HCT116 (cell line): Measurements from ENCODE around the gene PEX11A. TPM values are rescaled to one million over a fixed set of nuclear protein-coding genes. Genes with fewer than 3 reads are reported as not detected.
A peak's percentile ranks its signal among the peaks of the same experiment; 100 is the strongest.

Source experiments
- ATAC-seq: fragments of 200-7000 bp; cut with Tn5 transposase; 2 replicates; pipeline ENCODE4 v1.9.1; 2020; ENCODE audit warnings: mild to moderate bottlenecking, moderate library complexity
- BruUV-seq: library from RNA; stranded (reverse); fragments of 400-500 nt; replicated peaks from 2 replicates; lab custom pipeline; 2021; lab: Mats Ljungman, UMichigan
- CTCF ChIA-PET: fragments of 300-600 bp; sonication (Branson Sonifier 250); formaldehyde crosslinking; loops from one replicate; lab custom pipeline; 2021; ENCODE audit warnings: antibody characterized with exemption; lab: Charles Lee
- POLR2A ChIA-PET: fragments of 300-600, 350-600 bp; sonication (Branson Sonifier 250); formaldehyde crosslinking; loops from one replicate; lab custom pipeline; 2021; ENCODE audit warnings: antibody characterized with exemption; lab: Charles Lee
- RAD21 ChIA-PET, 2 experiments: fragments of 300-600 bp; sonication (Branson Sonifier 250); formaldehyde crosslinking; loops; one replicate each; lab custom pipeline; 2023; ENCODE audit warnings: low total read pairs in 2 of 2; ENCODE audit not compliant: uncharacterized antibody in 2 of 2, unreplicated experiment in 2 of 2, low non-redundant PET in 1 of 2; lab: Charles Lee
- DNase-seq: peaks from one replicate; pipeline ENCODE4 v3.0.0-alpha.2; 2010; ENCODE audit warnings: low read depth, low spot score
- H2AFZ ChIP-seq: fragments of 200-600 bp; shearing (Covaris generic), sonication (generic); 2 replicates; pipeline ENCODE4 v1.6.1; 2017; ENCODE audit warnings: low read depth, mixed run types, mixed read lengths, antibody characterized with exemption, low read length; ENCODE audit not compliant: poor library complexity, severe bottlenecking
- H3K27ac ChIP-seq: 2 replicates; pipeline ENCODE4 v1.5.1; 2012; ENCODE audit warnings: low read depth, low read length
- H3K27me3 ChIP-seq: fragments of 200-600 bp; sonication (generic); 2 replicates; pipeline ENCODE4 v1.6.1; 2016; ENCODE audit warnings: mixed run types, low read length, mixed read lengths; ENCODE audit not compliant: insufficient read depth
- H3K36me3 ChIP-seq, 2 experiments: fragments of 200-500 bp in 1 of 2; fragments of 200-600 bp in 1 of 2; sonication (Bioruptor generic) in 1 of 2; sonication (generic) in 1 of 2; 2 replicates each; pipeline versions ENCODE4 v1.5.1 to v1.6.1; 2014 to 2016; ENCODE audit warnings: low read length in 2 of 2, inconsistent platforms in 1 of 2, mixed read lengths in 1 of 2, mixed run types in 1 of 2; ENCODE audit not compliant: insufficient read depth in 2 of 2, control insufficient read depth in 1 of 2
- H3K4me1 ChIP-seq, 2 experiments: fragments of 200-600 bp in 1 of 2; sonication (generic) in 1 of 2; 2 replicates each; pipeline versions ENCODE4 v1.5.1 to v1.6.1; 2012 to 2017; ENCODE audit warnings: low read length in 2 of 2, inconsistent platforms in 1 of 2, mild to moderate bottlenecking in 1 of 2, mixed read lengths in 1 of 2, mixed run types in 1 of 2, moderate library complexity in 1 of 2; ENCODE audit not compliant: insufficient read depth in 2 of 2, control insufficient read depth in 1 of 2
- H3K4me2 ChIP-seq: fragments of 200-600 bp; sonication (generic); 2 replicates; pipeline ENCODE4 v1.6.1; 2017; ENCODE audit warnings: mixed run types, low read length, mixed read lengths
- H3K4me3 ChIP-seq, 2 experiments: fragments of 200-600 bp in 1 of 2; sonication (generic) in 1 of 2; replicated peaks in 1 of 2; 2 replicates each; pipeline ENCODE4 v1.5.1; 2011 to 2016; ENCODE audit warnings: low read length in 2 of 2, control low read depth in 1 of 2, low read depth in 1 of 2, mild to moderate bottlenecking in 1 of 2, mixed read lengths in 1 of 2, mixed run types in 1 of 2
- H3K79me2 ChIP-seq: fragments of 200-600 bp; sonication (generic); 2 replicates; pipeline ENCODE4 v1.6.1; 2017; ENCODE audit warnings: mild to moderate bottlenecking, mixed run types, low read length, moderate library complexity, mixed read lengths; ENCODE audit not compliant: insufficient read depth
- H3K9ac ChIP-seq: fragments of 200-600 bp; sonication (generic); 2 replicates; pipeline ENCODE4 v1.6.1; 2016; ENCODE audit warnings: low read length, mixed read lengths
- H3K9me2 ChIP-seq: fragments of 200-600 bp; sonication (generic), shearing (Covaris generic); 2 replicates; pipeline ENCODE4 v1.6.1; 2017; ENCODE audit warnings: mixed run types, mild to moderate bottlenecking, moderate library complexity; ENCODE audit not compliant: insufficient read depth
- H3K9me3 ChIP-seq, 2 experiments: fragments of 200-500 bp in 1 of 2; fragments of 200-600 bp in 1 of 2; sonication (Bioruptor generic) in 1 of 2; sonication (generic) in 1 of 2; 2 replicates each; pipeline ENCODE4 v1.6.1; 2014 to 2017; ENCODE audit warnings: low read length in 2 of 2, mixed read lengths in 2 of 2, inconsistent platforms in 1 of 2, low read depth in 1 of 2, mild to moderate bottlenecking in 1 of 2, mixed run types in 1 of 2, moderate library complexity in 1 of 2; ENCODE audit not compliant: control insufficient read depth in 1 of 2, insufficient read depth in 1 of 2
- H4K20me1 ChIP-seq: fragments of 200-600 bp; sonication (generic), shearing (Covaris generic); 2 replicates; pipeline ENCODE4 v1.6.1; 2017; ENCODE audit warnings: mixed run types, mild to moderate bottlenecking, moderate library complexity; ENCODE audit not compliant: insufficient read depth
- CBX3 ChIP-seq: IDR thresholded peaks from 2 replicates; pipeline ENCODE4 v1.6.1; 2012; ENCODE audit warnings: low read depth
- EZH2 ChIP-seq: fragments of 200-600 bp; sonication (generic); IDR thresholded peaks from 2 replicates; pipeline ENCODE4 v1.6.1; 2017; ENCODE audit warnings: antibody characterized with exemption, mixed run types
- EZH2phosphoT487 ChIP-seq: fragments of 200-600 bp; IDR thresholded peaks from 2 replicates; pipeline ENCODE4 v1.6.1; 2018; ENCODE audit warnings: antibody characterized with exemption, borderline replicate concordance
- JUND ChIP-seq: IDR thresholded peaks from 2 replicates; pipeline ENCODE4 v1.6.1; 2012
- MAX ChIP-seq: IDR thresholded peaks from 2 replicates; pipeline ENCODE4 v1.6.1; 2012
- RAD21 ChIP-seq: IDR thresholded peaks from 2 replicates; pipeline ENCODE4 v1.6.1; 2012; ENCODE audit warnings: low read depth, mild to moderate bottlenecking
- TCF7L2 ChIP-seq: IDR thresholded peaks from 2 replicates; pipeline ENCODE4 v1.7.0; 2011; ENCODE audit warnings: borderline replicate concordance, inconsistent platforms; ENCODE audit not compliant: insufficient read depth, insufficient read length; ENCODE audit errors: extremely low read depth
- YY1 ChIP-seq: IDR thresholded peaks from 2 replicates; pipeline ENCODE4 v1.6.1; 2011; ENCODE audit warnings: low read length, low read depth, moderate library complexity, mild to moderate bottlenecking; ENCODE audit not compliant: insufficient replicate concordance; ENCODE audit errors: extremely low read depth
- ZFX ChIP-seq: fragments of 450-650 bp; IDR thresholded peaks from 2 replicates; pipeline ENCODE4 v1.6.1; 2017
- intact Hi-C: fragments of 100-400 bp; cut with micrococcal nuclease; formaldehyde crosslinking; loops from 2 replicates; pipeline ENCODE4 v1.10.0; 2022
- total RNA-seq: library from RNA; stranded (reverse); gene quantifications from one replicate; pipeline ENCODE4 v1.2.1, GENCODE V29; 2021; ENCODE audit not compliant: unreplicated experiment
- TF ChIP-seq, protein P1 (sequence below), 3 experiments: fragments of 200-600 bp in 1 of 3; sonication (generic) in 1 of 3; IDR thresholded peaks in 2 of 3; conservative IDR thresholded peaks in 1 of 3; 2 replicates each; pipeline ENCODE4 v1.5.1; 2012 to 2017; ENCODE audit warnings: low read depth in 2 of 3, low read length in 2 of 3, antibody characterized with exemption in 1 of 3, borderline replicate concordance in 1 of 3, control low read depth in 1 of 3, mild to moderate bottlenecking in 1 of 3, mixed read lengths in 1 of 3, mixed run types in 1 of 3, moderate library complexity in 1 of 3; ENCODE audit not compliant: insufficient read depth in 1 of 3

PEX11A gene
- total RNA-seq, 1 experiment from 2014 or later: 7.1 TPM

DNA sequence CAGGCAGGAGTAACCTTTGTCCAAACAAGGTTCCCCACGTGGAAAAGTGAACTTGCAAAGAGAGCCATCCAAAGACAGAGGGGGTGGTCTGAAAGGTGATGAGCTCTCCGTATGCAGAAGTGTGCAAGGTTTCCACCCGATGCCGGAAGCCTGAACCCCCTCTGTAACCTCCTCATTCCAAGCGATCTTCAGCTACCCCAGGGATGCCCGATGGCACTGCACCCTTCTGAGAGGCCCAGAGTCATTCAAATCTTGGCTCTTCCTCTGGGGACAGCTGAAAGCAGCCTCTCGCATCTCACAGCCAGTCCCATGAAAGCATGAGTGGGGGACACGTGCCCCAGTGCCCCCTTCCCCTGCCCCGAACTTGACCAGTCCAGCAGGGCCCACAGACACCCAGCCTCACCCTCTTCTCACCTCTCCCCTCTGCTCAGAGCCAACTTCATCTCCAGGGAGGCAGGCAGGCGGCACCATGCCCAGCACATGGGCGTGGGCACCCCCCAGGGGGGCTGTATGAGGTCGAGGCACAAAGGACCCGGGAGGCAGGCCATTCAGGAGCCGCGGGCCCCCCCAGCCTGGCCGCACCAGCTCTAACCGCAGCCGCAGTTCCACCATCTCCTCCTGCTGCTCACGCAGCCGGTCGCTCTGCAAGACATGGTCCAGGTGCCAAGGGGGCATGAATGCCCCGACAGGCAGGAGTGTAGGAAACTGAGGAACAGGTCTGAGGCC, 44.0 kb downstream of the PEX11A start:
- Histone ChIP-seq H3K79me2 (no peaks in the 10 kb centered on the region), H3K4me2 (peak overlapping the region; percentile 56; the same call in 1 of the 2 replicates)

GRCh38 chr15:89645680-89646079, 44.9 kb downstream of the PEX11A start:
- H3K9ac ChIP-seq: no peak overlapping the region
- no peaks in the 10 kb centered on the region for H3K27me3 ChIP-seq
- POLR2A ChIA-PET: no interaction called here
- H4K20me1 ChIP-seq: no peaks in the 10 kb centered on the region
- no TSS peak for BruUV-seq
- DNase-seq: no peak
- CTCF ChIA-PET: interaction anchor here (0.6 to 1.3 kb wide), 3 partner anchors 17 to 648 kb away, joined by 3 to 4 read pairs (median 3); no protein-coding TSS in a partner anchor
- no peak overlapping the region for H3K27ac ChIP-seq
- no peak overlapping the region for H3K4me3 ChIP-seq
- H3K36me3 ChIP-seq: no peaks in the 10 kb centered on the region
- H3K9me2 ChIP-seq: no peaks in the 10 kb centered on the region
- intact Hi-C loops: no loop called here
- no peaks in the 10 kb centered on the region for H3K9me3 ChIP-seq
- peaks cover 0 to 4% of the 10 kb centered on the region in 2 experiments; a peak in 2 of 4 replicates for H3K4me1 ChIP-seq
- H2AFZ ChIP-seq: no peak overlapping the region
- no peaks in the 10 kb centered on the region for H3K79me2 ChIP-seq
- no peak overlapping the region for H3K4me2 ChIP-seq
- TF ChIP-seq TCF7L2 (no peak), EZH2phosphoT487 (no peak), ZFX (no peak), EZH2 (no peak), YY1 (no peak), CBX3 (no peak), MAX (no peak), RAD21 (no peak), JUND (no peak)
- TF ChIP-seq, protein P1, sequence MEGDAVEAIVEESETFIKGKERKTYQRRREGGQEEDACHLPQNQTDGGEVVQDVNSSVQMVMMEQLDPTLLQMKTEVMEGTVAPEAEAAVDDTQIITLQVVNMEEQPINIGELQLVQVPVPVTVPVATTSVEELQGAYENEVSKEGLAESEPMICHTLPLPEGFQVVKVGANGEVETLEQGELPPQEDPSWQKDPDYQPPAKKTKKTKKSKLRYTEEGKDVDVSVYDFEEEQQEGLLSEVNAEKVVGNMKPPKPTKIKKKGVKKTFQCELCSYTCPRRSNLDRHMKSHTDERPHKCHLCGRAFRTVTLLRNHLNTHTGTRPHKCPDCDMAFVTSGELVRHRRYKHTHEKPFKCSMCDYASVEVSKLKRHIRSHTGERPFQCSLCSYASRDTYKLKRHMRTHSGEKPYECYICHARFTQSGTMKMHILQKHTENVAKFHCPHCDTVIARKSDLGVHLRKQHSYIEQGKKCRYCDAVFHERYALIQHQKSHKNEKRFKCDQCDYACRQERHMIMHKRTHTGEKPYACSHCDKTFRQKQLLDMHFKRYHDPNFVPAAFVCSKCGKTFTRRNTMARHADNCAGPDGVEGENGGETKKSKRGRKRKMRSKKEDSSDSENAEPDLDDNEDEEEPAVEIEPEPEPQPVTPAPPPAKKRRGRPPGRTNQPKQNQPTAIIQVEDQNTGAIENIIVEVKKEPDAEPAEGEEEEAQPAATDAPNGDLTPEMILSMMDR (IDR thresholded peaks at IDR 0.05 in 2 of 3, conservative IDR thresholded peaks at IDR 0.05 in 1 of 3; ENCODE audit: borderline replicate concordance in 1 of 3, insufficient read depth in 1 of 3, low read depth in 2 of 3, low read length in 2 of 3): no peak
- ATAC-seq: no peak
- RAD21 ChIA-PET: no interaction called here

More for the DNA sequence above, 44.0 kb downstream of the PEX11A start:
- Histone ChIP-seq H3K27me3 (no peaks in the 10 kb centered on the region), H3K4me1 (peaks cover 0 to 4% of the 10 kb centered on the region in 2 experiments; a peak in 2 of 4 replicates), H4K20me1 (no peaks in the 10 kb centered on the region), H3K27ac (no peak overlapping the region), H3K9ac (no peak overlapping the region), H3K4me3 (no peak overlapping the region), H3K9me2 (no peaks in the 10 kb centered on the region), H2AFZ (no peak overlapping the region), H3K36me3 (no peaks in the 10 kb centered on the region), H3K9me3 (no peaks in the 10 kb centered on the region)
- RAD21 ChIA-PET: interaction anchor here (0.6 to 1.1 kb wide), 2 partner anchors 65 to 93 kb away, joined by 4 to 5 read pairs; no protein-coding TSS in a partner anchor
- BruUV-seq: no TSS peak
- POLR2A ChIA-PET: no interaction called here
- TF ChIP-seq YY1: no peak
- no peak for DNase-seq
- intact Hi-C loops: no loop called here
- ATAC-seq: peak; percentile 46
- CTCF ChIA-PET: interaction anchor here (1.1 to 1.9 kb wide), 6 partner anchors 11 to 242 kb away, joined by 3 to 7 read pairs (median 4); no protein-coding TSS in a partner anchor
